Measurements from ENCODE around the gene GPN1. TPM values are rescaled to one million over a fixed set of nuclear protein-coding genes. Genes with fewer than 3 reads are reported as not detected.

GPN1 gene
- total and polyA plus RNA-seq, 2 of the 8 experiments (the other 6 are each of a cell fraction or from before 2014, with no cell fraction given), result 38.7 to 43.5 TPM

DNA sequence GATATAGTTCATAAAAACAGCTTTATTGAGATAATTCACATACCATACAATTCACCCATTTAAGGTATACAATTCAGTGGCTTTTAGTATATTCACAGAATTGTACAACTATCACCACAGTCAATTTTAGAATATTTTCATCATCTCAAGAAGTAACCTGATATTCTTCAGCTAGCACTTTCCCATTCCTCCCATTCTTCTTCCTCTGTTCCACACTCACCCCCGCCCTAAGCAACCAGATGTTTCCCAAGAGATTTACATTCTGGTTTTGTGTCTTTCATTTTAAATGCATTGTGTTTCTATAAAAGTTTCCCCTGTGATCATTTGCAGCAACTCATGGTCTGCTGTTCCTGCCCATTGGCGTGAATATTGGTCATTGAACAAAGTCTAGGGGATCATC, 5.4 kb downstream of the GPN1 start:
- Histone ChIP-seq H2BK15ac (ENCODE audit: low read length) (no peak overlapping the region), H3K56ac (replicated peaks; ENCODE audit: insufficient read length, low read depth, low read length) (no peak overlapping the region), H3K18ac (ENCODE audit: extremely low read depth, low read length) (no peak overlapping the region), H2BK12ac (ENCODE audit: low read depth, low read length) (no peak overlapping the region), H2BK20ac (ENCODE audit: low read length) (no peak overlapping the region), H4K5ac (ENCODE audit: insufficient read length, low read depth, low read length) (no peak overlapping the region), H3K4ac (replicated peaks; ENCODE audit: insufficient read length, low read depth, low read length) (no peak overlapping the region), H3K4me1 (replicated peaks in 1 of 4; ENCODE audit: control insufficient read depth in 3 of 4, insufficient read depth in 4 of 4, low read length in 3 of 4) (peaks cover 0 to 2% (median 0%) of the 10 kb centered on the region in 4 experiments; a peak in 1 of 7 replicates), H2BK120ac (replicated peaks; ENCODE audit: low read depth, low read length) (no peak overlapping the region), H2AK5ac (ENCODE audit: low read depth, low read length) (no peak overlapping the region), H4K20me1 (replicated peaks in 1 of 2; ENCODE audit: control insufficient read depth in 1 of 2, insufficient read depth in 2 of 2, low read length in 2 of 2) (peaks cover 0 to 2% of the 10 kb centered on the region in 2 experiments), H3K79me2 (ENCODE audit: control insufficient read depth in 1 of 2, insufficient read depth in 2 of 2, low read length in 2 of 2) (peaks cover 0 to 12% of the 10 kb centered on the region in 2 experiments; a peak in 2 of 4 replicates), H4K8ac (ENCODE audit: extremely low read depth, insufficient read depth, low read length) (no peak overlapping the region), H2BK5ac (ENCODE audit: low read depth, low read length) (no peak overlapping the region), H3K23me2 (ENCODE audit: low read depth, low read length) (no peaks in the 10 kb centered on the region), H3K4me2 (ENCODE audit: insufficient read depth in 1 of 2, low read depth in 2 of 2, low read length in 2 of 2) (no peak overlapping the region), H3K9ac (replicated peaks in 1 of 4; ENCODE audit: extremely low read depth in 1 of 4, low read depth in 3 of 4, low read length in 3 of 4) (no peak overlapping the region), H3K23ac (ENCODE audit: insufficient read length) (no peak overlapping the region), H3K4me3 (ENCODE audit: extremely low read depth in 1 of 4, insufficient read depth in 2 of 4, low read depth in 3 of 4, low read length in 4 of 4) (no peak overlapping the region), H3K9me3 (ENCODE audit: insufficient read depth in 2 of 2, low read depth in 1 of 2, low read length in 1 of 2) (no peaks in the 10 kb centered on the region), H3K36me3 (ENCODE audit: control insufficient read depth in 2 of 4, insufficient read depth in 4 of 4, low read length in 3 of 4) (peaks cover 15 to 55% (median 47%) of the 10 kb centered on the region in 4 experiments), H2AFZ (ENCODE audit: low read length) (no peak overlapping the region), H3K27ac (ENCODE audit: low read depth, low read length) (no peak overlapping the region), H4K91ac (replicated peaks; ENCODE audit: insufficient read length, low read length) (no peak overlapping the region), H3K79me1 (ENCODE audit: low read depth, low read length) (no peaks in the 10 kb centered on the region), H3K14ac (ENCODE audit: insufficient read length) (no peak overlapping the region), H3K27me3 (replicated peaks in 1 of 4; ENCODE audit: control insufficient read depth in 3 of 4, extremely low read depth in 1 of 4, insufficient read depth in 3 of 4, low read length in 3 of 4) (no peaks in the 10 kb centered on the region)
- ChIA-PET CTCF (ENCODE audit: partially characterized antibody) (no interaction called here), POLR2A (ENCODE audit: partially characterized antibody) (no interaction called here)
- DNase-seq (ENCODE audit: low read depth in 1 of 2, low spot score in 2 of 2) (no peak), FAIRE-seq (no peak)
- 90% methylated on average over 2 of the region's 2 CpGs; no CpG with 5 or more reads in 1 of the 2 experiments for WGBS, 2 experiments (ENCODE audit: extremely low coverage in 1 of 2, insufficient coverage in 1 of 2, insufficient read length in 1 of 2, insufficient replicate concordance in 2 of 2, low coverage in 1 of 2, low lambda C conversion rate in 2 of 2, missing lambda C conversion rate in 1 of 2)
- TF ChIP-seq CHD1 (IDR thresholded peaks at IDR 0.05; ENCODE audit: low read depth, low read length), result no peak
- TF ChIP-seq SRF (IDR thresholded peaks at IDR 0.05; ENCODE audit: low read depth, low read length), result no peak
- no peak for TF ChIP-seq KDM4A (IDR thresholded peaks at IDR 0.05; ENCODE audit: low read depth, low read length, severe bottlenecking)
- TF ChIP-seq POLR2AphosphoS5 (IDR thresholded peaks at IDR 0.05; ENCODE audit: low read depth, low read length), result no peak
